Body of pancreas (tissue), 4 donors: ENCODE results near the gene SETD1A. TPM values are rescaled to one million over a fixed set of nuclear protein-coding genes. Genes with fewer than 3 reads are reported as not detected.

Experiments
- ATAC-seq: fragments of 150-250 bp; one replicate; pipeline ENCODE4 v1.9.1; 2016
- DNase-seq, 4 donors: peaks; one replicate each; pipeline ENCODE4 v3.0.0-alpha.2; 2019
- H3K27ac ChIP-seq, 4 donors: fragments of 200-600 bp; sonication (generic); 1 replicate in 3 of 4; 2 replicates in 1 of 4; pipeline versions ENCODE4 v1.5.1 to v1.6.1; 2016 to 2019; ENCODE audit warnings: mild to moderate bottlenecking in 1 of 4, mixed read lengths in 1 of 4, moderate library complexity in 1 of 4
- H3K27me3 ChIP-seq, 2 donors: fragments of 200-600 bp; sonication (generic); one replicate each; pipeline ENCODE4 v1.6.0; 2016; ENCODE audit warnings: mild to moderate bottlenecking in 1 of 2
- H3K36me3 ChIP-seq, 2 donors: fragments of 200-600 bp; sonication (generic); replicated peaks in 1 of 2; 2 replicates each; pipeline ENCODE4 v1.5.1; 2016; ENCODE audit warnings: low read depth in 2 of 2; ENCODE audit not compliant: insufficient read depth in 1 of 2
- H3K4me1 ChIP-seq: fragments of 200-600 bp; sonication (generic); one replicate; pipeline ENCODE4 v1.6.0; 2016
- H3K4me3 ChIP-seq, 2 donors: fragments of 200-600 bp; sonication (generic); 1 replicate in 1 of 2; 2 replicates in 1 of 2; pipeline ENCODE4 v1.5.1; 2016 to 2019
- H3K9me3 ChIP-seq, 3 donors: fragments of 200-600 bp; sonication (generic); 1 replicate in 2 of 3; 2 replicates in 1 of 3; pipeline ENCODE4 v1.5.1; 2016
- CTCF ChIP-seq, 7 experiments: fragments of 450-650 bp in 4 of 7; fragments of 200-600 bp in 3 of 7; sonication (generic) in 3 of 7; IDR thresholded peaks; one replicate each; pipeline ENCODE4 v1.5.1; 2016 to 2019; ENCODE audit warnings: antibody characterized with exemption in 7 of 7
- POLR2A ChIP-seq, 3 donors: fragments of 450-650 bp; IDR thresholded peaks; one replicate each; pipeline ENCODE4 v1.6.1; 2016; ENCODE audit warnings: antibody characterized with exemption in 3 of 3, mild to moderate bottlenecking in 2 of 3
- WGBS, 2 donors: methylation state at CpG; one replicate each; pipeline ENCODE4 v1.1.5; 2017; 5-methylcytosine and 5-hydroxymethylcytosine counted together
- intact Hi-C: fragments of 100-400 bp; cut with DNase I; formaldehyde crosslinking; loops from one replicate; pipeline ENCODE4 v1.15.1; 2023
- total RNA-seq, 2 donors: library from RNA; depleted of rRNA; stranded (reverse); fragments of >200 nt; gene quantifications; one replicate each; pipeline ENCODE4 v1.1.0, GENCODE V29; 2016

The SETD1A gene
- total RNA-seq, 2 donors from 2014 or later, result 4.7 to 10.9 TPM

- H3K9me3 ChIP-seq, result no peaks in the 10 kb centered on the region
- no peaks in the 10 kb centered on the region for H3K27me3 ChIP-seq
- peaks cover 0 to 4% of the 10 kb centered on the region in 2 donors for H3K36me3 ChIP-seq
- peaks cover 14% of the 10 kb centered on the region for H3K4me1 ChIP-seq
- intact Hi-C loops, result no loop called here
- no peak for ATAC-seq
- DNase-seq, result no peak
- H3K27ac ChIP-seq, result no peak overlapping the region
- WGBS, 2 donors, result 92% methylated on average over 9 to 11 of the region's 11 CpGs
- no peak overlapping the region for H3K4me3 ChIP-seq
- TF ChIP-seq CTCF (IDR thresholded peaks at IDR 0.05), result no peak
- no peak for TF ChIP-seq POLR2A (IDR thresholded peaks at IDR 0.05)
Measured at GRCh38 chr16:30928390-30928789, 29.2 kb upstream of the SETD1A start.

- Histone ChIP-seq H3K36me3 (peaks cover 0 to 4% of the 10 kb centered on the region in 2 donors), H3K27ac (no peak overlapping the region), H3K4me3 (no peak overlapping the region), H3K4me1 (peaks cover 14% of the 10 kb centered on the region), H3K27me3 (no peaks in the 10 kb centered on the region), H3K9me3 (no peaks in the 10 kb centered on the region)
- WGBS, 2 donors, result 65 to 87% methylated on average over 6 to 7 of the region's 7 CpGs
- ATAC-seq, result no peak
- TF ChIP-seq POLR2A (IDR thresholded peaks at IDR 0.05) (no peak), CTCF (IDR thresholded peaks at IDR 0.05) (no peak)
- no peak for DNase-seq
- intact Hi-C loops, result no loop called here
Measured at GRCh38 chr16:30929167-30929566, 28.4 kb upstream of the SETD1A start.

- no peaks in the 10 kb centered on the region for H3K9me3 ChIP-seq
- H3K27me3 ChIP-seq, result no peaks in the 10 kb centered on the region
- TF ChIP-seq CTCF (IDR thresholded peaks at IDR 0.05) (no peak), POLR2A (IDR thresholded peaks at IDR 0.05) (no peak)
- WGBS, 2 donors, result 86 to 90% methylated on average over 2 to 7 of the region's 35 CpGs
- peaks cover 0 to 4% of the 10 kb centered on the region in 2 donors for H3K36me3 ChIP-seq
- ATAC-seq (no peak), DNase-seq (no peak)
- H3K4me1 ChIP-seq, result peaks cover 4% of the 10 kb centered on the region
- H3K4me3 ChIP-seq, result no peak overlapping the region
- intact Hi-C loops, result no loop called here
- H3K27ac ChIP-seq, result no peak overlapping the region
Measured at GRCh38 chr16:30930160-30930571, 27.4 kb upstream of the SETD1A start.

- DNase-seq, result no peak
Measured at GRCh38 chr16:30931068-30931650, 26.4 kb upstream of the SETD1A start.

More at GRCh38 chr16:30931068-30931650, 26.4 kb upstream of the SETD1A start:
- Histone ChIP-seq H3K4me3 (no peak overlapping the region), H3K4me1 (no peaks in the 10 kb centered on the region), H3K9me3 (no peaks in the 10 kb centered on the region), H3K27me3 (no peaks in the 10 kb centered on the region), H3K27ac (no peak overlapping the region), H3K36me3 (peaks cover 0 to 4% of the 10 kb centered on the region in 2 donors)
- 67 to 71% methylated on average over 12 of the region's 12 CpGs for WGBS, 2 donors
- intact Hi-C loops, result no loop called here
- TF ChIP-seq POLR2A (IDR thresholded peaks at IDR 0.05) (no peak), CTCF (IDR thresholded peaks at IDR 0.05) (no peak)
- ATAC-seq, result no peak
